Measurements from ENCODE around the gene CADPS.
"Not testable (repeated sequence)": the region's sequence is repeated elsewhere in the genome, so short reads cannot be mapped to it uniquely, and the experiment has no call there.

The CADPS gene

DNA sequence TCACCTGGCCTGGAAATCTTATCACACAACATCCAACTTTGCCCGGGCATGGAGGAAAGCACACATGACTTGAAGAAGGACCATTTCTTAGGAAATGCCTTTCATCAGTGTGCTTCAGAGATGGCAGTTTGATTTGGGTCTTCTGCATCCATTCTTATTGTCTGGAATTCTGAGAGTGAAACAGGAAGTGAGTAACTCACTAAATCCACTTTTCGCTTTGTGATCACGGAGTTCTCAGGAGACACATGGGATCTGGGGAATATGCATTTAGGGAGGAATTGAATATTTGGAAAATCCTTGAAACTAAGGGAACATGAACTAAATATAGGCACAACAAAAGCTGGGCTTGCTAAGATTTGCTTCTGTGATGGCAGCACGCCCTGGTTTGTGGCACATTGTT, 289.4 kb downstream of the CADPS start:
- H3K4me3 Mint-ChIP-seq: no peak overlapping the region
- no peak overlapping the region for H3K27ac Mint-ChIP-seq
- no peaks in the 10 kb centered on the region for H3K9me3 Mint-ChIP-seq (ENCODE audit: low read depth)
- no peaks in the 10 kb centered on the region for H3K4me1 Mint-ChIP-seq (ENCODE audit: low read depth)
- peaks cover 1% of the 10 kb centered on the region for H3K27me3 Mint-ChIP-seq
- no peaks in the 10 kb centered on the region for H3K36me3 Mint-ChIP-seq

DNA sequence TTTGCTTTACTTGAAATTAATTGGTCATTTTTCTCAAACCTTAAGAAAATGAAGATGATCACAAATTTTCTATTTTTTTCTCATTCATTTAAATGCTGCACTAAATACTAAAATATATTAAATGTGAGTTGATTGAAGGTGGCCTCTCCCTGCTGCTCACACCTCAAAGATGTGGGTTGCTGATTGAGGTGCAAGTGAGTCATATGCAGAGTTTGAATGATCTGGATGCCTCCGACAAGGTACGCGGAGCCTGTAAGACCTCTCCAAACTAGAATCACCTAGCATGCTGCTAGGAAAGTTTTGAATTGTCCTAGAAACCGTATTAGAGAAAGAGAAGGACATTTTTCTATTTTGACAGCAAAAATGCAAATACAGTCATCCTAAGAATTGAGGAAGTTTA, 290.6 kb downstream of the CADPS start:
- Mint-ChIP-seq H3K4me3 (no peak overlapping the region), H3K36me3 (no peaks in the 10 kb centered on the region), H3K27me3 (peaks cover 1% of the 10 kb centered on the region), H3K9me3 (ENCODE audit: low read depth) (peaks cover 2% of the 10 kb centered on the region), H3K4me1 (ENCODE audit: low read depth) (no peaks in the 10 kb centered on the region), H3K27ac (no peak overlapping the region)

DNA sequence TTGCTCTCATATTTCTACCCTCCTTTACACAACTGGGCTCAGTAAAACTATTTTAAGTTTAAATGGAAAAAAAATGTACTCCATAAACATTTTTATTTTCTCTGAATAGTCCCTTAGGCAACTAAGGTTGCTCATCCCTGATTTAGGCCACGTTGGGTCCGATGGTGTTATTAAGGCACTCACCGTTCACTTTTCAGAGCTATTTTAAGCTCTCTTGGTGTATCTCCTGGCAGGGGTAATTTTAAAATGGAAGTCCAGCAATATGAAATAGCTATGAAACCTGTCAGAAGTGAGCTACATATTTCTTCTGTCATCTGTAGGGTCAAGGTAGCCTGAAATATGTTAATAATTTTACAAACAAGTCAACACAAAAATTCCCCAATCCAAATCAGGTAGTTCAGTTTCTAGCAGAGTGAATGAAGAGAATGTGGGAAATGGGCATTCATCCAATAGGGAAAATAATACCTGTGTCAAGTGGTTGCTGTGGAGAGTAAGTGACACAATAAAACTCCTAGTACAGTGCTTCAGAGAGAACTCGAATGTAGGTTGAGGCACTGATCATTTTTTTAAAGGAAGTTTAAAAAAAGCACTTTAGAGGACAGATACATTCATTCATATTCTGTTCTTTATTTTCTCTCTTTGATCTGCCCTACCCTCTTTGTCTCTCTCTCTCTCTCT, 292.6 kb downstream of the CADPS start:
- no peak overlapping the region for H3K4me3 Mint-ChIP-seq
- no peaks in the 10 kb centered on the region for H3K27me3 Mint-ChIP-seq
- H3K36me3 Mint-ChIP-seq: no peaks in the 10 kb centered on the region
- peaks cover 14% of the 10 kb centered on the region for H3K9me3 Mint-ChIP-seq (ENCODE audit: low read depth)
- H3K27ac Mint-ChIP-seq: no peak overlapping the region
- H3K4me1 Mint-ChIP-seq (ENCODE audit: low read depth): no peaks in the 10 kb centered on the region

DNA sequence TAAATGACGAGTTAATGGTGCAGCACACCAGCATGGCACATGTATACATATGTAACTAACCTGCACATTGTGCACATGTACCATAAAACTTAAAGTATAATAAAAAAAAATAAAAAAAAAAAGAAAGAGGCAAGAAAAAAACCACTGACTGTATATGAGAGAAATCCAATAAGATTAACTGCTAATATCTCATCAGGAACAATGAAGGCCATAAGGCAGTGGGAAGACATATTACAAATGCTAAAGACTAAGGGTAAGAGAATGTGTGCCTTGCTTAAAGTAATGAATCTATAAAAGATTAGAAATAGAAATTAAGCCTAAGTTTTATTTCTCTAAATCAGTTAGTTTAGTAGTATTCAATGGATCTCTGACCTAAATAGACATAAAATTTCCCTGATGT, 294.7 kb downstream of the CADPS start:
- not testable (repeated sequence) for H3K4me3 Mint-ChIP-seq; H3K4me1 Mint-ChIP-seq (ENCODE audit: low read depth); H3K27ac Mint-ChIP-seq; H3K36me3 Mint-ChIP-seq; H3K27me3 Mint-ChIP-seq
- peaks cover 19% of the 10 kb centered on the region for H3K9me3 Mint-ChIP-seq (ENCODE audit: low read depth)

DNA sequence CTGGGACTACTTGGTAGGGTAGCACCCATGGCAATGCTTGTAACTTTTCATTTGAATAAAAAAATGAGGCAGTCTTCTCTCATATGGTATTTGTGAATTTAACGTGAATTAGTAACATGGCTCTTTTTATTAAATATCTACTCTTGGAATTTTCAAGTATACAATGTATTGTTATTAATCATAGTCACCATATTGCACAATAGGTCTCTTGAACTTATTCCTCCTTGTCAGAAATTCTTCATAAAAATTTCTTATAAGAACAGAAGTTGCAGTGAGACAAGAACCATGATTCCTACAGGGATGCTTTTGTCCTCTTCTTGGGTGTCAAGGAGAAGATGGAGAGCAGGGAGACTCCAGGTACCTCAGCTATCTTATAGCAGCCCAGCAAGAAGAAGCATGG, 298.1 kb downstream of the CADPS start:
- H3K4me3 Mint-ChIP-seq: no peak overlapping the region
- no peaks in the 10 kb centered on the region for H3K4me1 Mint-ChIP-seq (ENCODE audit: low read depth)
- H3K36me3 Mint-ChIP-seq: no peaks in the 10 kb centered on the region
- H3K27me3 Mint-ChIP-seq: peaks cover 11% of the 10 kb centered on the region
- no peak overlapping the region for H3K27ac Mint-ChIP-seq
- H3K9me3 Mint-ChIP-seq (ENCODE audit: low read depth): peaks cover 19% of the 10 kb centered on the region

DNA sequence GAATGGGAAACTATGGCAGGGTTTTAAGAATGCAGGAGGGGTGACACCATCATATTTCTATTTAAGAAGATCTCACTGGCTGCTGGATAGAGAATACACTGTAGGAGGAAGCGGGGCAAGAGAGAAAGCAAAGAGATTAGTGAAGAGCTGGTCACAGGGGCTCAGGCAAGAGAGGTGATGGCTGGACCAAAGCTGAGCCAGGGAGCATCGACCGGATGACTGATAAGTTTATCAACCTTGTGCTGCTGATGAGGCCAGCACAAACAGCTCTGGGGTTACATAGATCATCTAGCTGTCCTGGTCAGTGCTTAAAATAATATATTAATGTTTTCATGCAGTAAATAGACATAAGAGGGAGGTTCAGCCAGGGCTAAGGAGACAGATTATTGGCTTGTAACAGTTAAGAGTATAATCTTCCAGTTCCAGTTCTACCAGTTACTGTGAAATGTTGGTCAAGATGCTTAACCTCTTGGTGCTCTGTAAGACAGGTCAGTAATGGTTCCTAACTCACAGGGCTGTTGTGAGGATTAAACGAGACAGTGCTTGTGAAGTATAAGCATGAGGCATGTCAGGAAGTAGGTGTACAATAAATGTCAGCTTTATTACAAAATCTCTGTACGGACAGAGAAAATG, 300.8 kb downstream of the CADPS start:
- H3K27me3 Mint-ChIP-seq: peaks cover 14% of the 10 kb centered on the region
- no peak overlapping the region for H3K27ac Mint-ChIP-seq
- no peaks in the 10 kb centered on the region for H3K36me3 Mint-ChIP-seq
- peaks cover 15% of the 10 kb centered on the region for H3K9me3 Mint-ChIP-seq (ENCODE audit: low read depth)
- no peaks in the 10 kb centered on the region for H3K4me1 Mint-ChIP-seq (ENCODE audit: low read depth)
- no peak overlapping the region for H3K4me3 Mint-ChIP-seq

DNA sequence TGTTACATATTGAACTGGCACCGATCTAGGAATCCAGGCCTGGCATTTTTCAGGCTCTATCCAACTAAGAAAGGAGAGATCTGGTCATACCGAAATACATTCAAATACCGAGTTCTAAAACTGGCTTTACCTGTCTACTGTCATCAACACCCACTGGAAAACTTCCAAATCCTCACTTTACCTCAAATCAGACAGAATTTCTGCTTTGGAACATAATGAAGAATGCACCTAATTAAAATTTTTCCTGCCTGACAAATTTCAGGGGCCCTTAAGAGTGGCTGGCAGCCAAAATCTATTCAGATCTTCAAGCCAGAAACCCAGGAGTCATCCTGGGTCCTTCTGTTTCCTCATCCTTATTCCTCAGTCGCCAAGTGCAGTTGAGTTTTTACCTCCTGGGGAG, 303.3 kb downstream of the CADPS start:
- no peaks in the 10 kb centered on the region for H3K36me3 Mint-ChIP-seq
- H3K27me3 Mint-ChIP-seq: peaks cover 14% of the 10 kb centered on the region
- no peak overlapping the region for H3K27ac Mint-ChIP-seq
- H3K9me3 Mint-ChIP-seq (ENCODE audit: low read depth): no peaks in the 10 kb centered on the region
- H3K4me3 Mint-ChIP-seq: no peak overlapping the region
- no peaks in the 10 kb centered on the region for H3K4me1 Mint-ChIP-seq (ENCODE audit: low read depth)

DNA sequence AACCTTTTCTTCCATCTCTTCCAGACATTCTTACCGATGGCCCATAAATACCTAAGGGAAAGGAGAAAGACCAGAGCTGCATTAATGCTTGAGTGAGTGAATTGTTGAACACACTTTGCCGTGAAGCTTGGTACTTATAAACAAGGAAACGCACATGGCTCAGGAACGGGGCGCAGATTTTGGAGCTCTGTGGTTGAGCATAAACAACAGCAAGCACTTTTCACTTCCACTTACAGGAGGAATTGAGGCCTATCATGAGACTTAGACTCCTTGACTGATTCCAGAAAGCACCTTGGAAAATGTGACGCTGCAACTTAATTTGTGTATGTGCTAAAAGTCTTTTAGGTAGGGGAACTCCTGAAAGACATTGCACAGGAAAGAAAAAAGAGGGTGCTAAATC, 304.3 kb downstream of the CADPS start:
- peaks cover 12% of the 10 kb centered on the region for H3K27me3 Mint-ChIP-seq
- H3K27ac Mint-ChIP-seq: no peak overlapping the region

DNA sequence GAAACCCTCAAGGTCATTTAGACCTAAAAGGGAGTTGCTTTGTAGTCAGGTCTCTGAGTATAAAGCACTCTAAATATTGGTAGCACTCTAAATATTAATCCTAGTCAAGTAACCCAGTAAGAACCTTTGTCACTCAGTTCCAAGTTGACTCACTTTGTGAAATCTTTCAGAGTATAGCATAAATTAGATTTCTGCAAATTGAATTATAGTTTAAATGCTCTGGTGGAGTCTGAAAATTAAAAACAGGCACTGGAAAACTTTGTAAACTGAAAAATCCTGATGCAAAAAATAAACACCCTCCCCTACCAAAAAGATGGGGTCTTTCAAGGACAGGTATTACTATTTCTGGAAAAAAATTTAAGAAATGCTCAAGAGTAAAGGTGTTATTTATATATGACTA, 305.6 kb downstream of the CADPS start:
- H3K9me3 Mint-ChIP-seq (ENCODE audit: low read depth): no peaks in the 10 kb centered on the region
- no peaks in the 10 kb centered on the region for H3K4me1 Mint-ChIP-seq (ENCODE audit: low read depth)
- no peak overlapping the region for H3K4me3 Mint-ChIP-seq
- no peak overlapping the region for H3K27ac Mint-ChIP-seq
- no peaks in the 10 kb centered on the region for H3K36me3 Mint-ChIP-seq
- peaks cover 10% of the 10 kb centered on the region for H3K27me3 Mint-ChIP-seq

More for the DNA sequence above, 304.3 kb downstream of the CADPS start:
- no peak overlapping the region for H3K4me3 Mint-ChIP-seq
- H3K36me3 Mint-ChIP-seq: no peaks in the 10 kb centered on the region
- no peaks in the 10 kb centered on the region for H3K4me1 Mint-ChIP-seq (ENCODE audit: low read depth)
- no peaks in the 10 kb centered on the region for H3K9me3 Mint-ChIP-seq (ENCODE audit: low read depth)

DNA sequence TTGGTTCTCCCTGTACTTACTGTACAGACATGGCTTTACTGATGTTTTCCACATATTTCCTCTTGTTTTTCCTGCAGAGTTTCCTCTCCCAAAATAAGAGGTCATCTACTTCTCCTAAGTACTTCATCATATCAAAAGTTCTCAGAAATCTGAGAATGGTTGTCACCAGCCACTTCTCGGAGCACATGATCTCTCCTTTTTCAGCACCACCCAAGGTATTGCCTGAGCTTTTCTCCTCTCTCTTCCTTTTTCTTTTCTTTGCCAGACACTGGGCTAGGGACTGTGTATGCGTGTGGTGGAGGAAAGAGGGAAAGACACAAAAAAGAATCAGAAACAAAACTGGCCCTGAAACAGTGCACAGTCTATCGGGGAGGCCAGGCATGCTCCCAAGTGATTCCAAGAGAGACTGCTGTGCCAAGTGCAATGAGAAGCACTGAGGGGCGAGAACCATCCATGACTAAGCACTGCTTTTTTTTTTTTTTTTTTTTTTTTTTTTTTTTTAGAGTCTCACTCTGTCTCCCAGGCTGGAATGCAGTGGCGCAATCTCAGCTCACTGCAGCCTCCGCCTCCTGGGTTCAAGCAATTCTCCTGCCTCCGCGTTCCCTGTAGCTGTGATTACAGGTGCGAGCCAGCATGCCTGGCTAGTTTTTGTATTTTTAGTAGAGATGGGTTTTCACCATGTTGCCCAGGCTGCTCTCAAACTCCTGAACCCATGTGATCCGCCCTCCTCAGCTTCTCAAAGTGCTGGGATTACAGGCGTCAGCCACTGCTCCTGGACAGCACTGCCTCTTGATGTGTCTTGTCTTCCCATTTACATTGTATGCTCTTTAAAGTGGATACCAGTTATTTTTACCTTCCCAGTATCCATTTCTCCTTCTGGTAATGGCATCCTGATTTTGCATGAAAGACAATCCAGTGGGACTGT, 307.9 kb downstream of the CADPS start:
- Mint-ChIP-seq H3K27ac (no peak overlapping the region), H3K9me3 (ENCODE audit: low read depth) (no peaks in the 10 kb centered on the region), H3K36me3 (no peaks in the 10 kb centered on the region), H3K4me3 (no peak overlapping the region), H3K4me1 (ENCODE audit: low read depth) (no peaks in the 10 kb centered on the region), H3K27me3 (peaks cover 2% of the 10 kb centered on the region)

DNA sequence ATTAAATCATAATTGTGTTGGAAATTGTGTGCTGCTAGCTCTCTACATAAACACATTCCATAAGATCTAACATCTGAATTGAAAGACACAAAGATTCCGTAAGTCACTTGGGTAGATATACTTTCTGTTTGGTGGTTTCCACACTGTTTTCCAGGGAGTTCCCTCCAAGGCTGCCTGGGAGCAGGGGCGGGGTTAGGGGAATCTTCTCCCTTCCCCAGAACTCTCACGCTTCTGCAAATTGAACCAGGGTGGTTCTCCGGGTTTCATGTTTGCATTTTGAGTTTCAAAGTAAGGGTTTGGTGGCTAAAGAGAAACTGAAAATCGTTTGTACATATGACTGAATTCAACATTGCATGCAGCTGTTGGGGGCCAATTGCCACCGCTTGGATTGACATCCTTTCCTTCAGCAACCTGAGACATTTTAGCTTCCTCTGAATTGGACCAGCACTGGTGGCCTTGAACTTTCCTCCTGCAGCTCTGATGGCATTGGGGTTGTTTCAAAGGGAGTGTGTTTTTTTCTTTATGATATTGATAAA, 309.1 kb downstream of the CADPS start:
- Mint-ChIP-seq H3K36me3 (no peaks in the 10 kb centered on the region), H3K4me3 (no peak overlapping the region), H3K9me3 (ENCODE audit: low read depth) (no peaks in the 10 kb centered on the region), H3K27me3 (peaks cover 2% of the 10 kb centered on the region), H3K27ac (no peak overlapping the region), H3K4me1 (ENCODE audit: low read depth) (no peaks in the 10 kb centered on the region)

DNA sequence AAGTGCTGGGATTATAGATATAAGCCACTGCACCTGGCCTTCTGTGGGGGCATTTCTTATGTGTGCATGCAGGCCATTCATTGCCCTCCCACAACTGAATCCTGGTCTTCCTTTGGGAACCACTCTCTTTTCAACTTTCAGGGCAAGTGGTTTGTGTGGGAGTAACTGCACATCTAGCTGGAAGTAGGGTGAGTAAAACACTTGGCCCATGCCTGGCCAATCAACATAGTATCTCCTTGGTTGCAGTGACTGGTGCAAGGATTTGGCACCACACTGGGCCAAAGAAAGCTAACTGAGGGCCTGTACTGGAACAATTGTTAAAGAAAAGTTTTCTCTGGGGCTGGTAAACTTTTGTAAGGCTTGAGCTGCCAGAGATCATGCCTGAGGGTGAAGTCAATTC, 312.6 kb downstream of the CADPS start:
- Mint-ChIP-seq H3K27ac (no peak overlapping the region), H3K4me3 (no peak overlapping the region), H3K9me3 (ENCODE audit: low read depth) (no peaks in the 10 kb centered on the region), H3K4me1 (ENCODE audit: low read depth) (no peaks in the 10 kb centered on the region), H3K36me3 (no peaks in the 10 kb centered on the region), H3K27me3 (no peaks in the 10 kb centered on the region)

DNA sequence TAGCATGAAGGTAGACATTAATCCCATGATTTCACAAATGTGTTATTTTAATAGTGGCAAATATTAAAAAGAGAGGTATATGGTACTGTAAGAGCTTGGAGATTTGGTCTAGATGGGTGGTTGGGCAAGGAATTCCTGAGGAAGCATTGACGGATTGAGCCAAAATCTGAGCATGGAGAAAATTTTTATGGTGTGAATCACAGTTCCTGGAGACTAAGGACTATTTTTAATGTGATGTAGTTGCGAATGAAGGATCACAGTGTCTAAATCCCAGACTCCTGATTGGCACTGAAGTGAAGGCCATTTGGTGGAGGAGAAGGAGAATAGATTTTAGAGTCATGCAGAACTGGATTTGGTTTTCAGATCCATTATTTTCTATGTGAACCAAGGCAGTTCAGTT, 313.2 kb downstream of the CADPS start:
- H3K4me1 Mint-ChIP-seq (ENCODE audit: low read depth): no peaks in the 10 kb centered on the region
- no peaks in the 10 kb centered on the region for H3K27me3 Mint-ChIP-seq
- H3K36me3 Mint-ChIP-seq: no peaks in the 10 kb centered on the region
- H3K9me3 Mint-ChIP-seq (ENCODE audit: low read depth): no peaks in the 10 kb centered on the region
- H3K27ac Mint-ChIP-seq: no peak overlapping the region
- no peak overlapping the region for H3K4me3 Mint-ChIP-seq

DNA sequence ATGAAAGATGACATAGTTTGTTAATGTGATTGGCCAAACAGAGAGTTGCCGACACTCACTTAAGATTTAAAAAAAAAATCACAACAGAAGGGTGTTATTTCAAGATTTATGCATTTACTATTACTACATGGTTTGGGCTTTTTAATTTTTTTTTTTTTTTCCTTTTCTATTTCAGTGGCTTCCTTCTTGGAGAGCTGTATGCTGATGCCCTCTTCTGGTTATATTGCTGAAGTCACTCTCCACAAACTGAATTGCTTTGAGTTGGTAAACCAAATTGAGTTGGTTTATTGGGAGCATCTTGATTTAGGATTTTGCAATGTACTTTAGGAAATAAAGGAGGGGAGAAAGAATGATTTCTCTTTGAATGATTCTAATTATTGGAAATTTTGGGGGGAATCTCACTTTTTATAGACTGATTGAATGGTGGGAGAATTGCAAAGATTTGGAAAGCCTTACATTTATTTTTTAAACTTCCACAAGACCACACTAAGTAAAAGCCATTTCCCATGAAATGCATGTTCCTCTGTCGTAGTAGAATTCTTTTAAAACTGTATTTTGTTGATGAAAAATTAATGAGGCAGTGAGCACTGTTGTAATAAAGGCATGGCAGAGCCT, 315.3 kb downstream of the CADPS start:
- Mint-ChIP-seq H3K27ac (no peak overlapping the region), H3K4me1 (ENCODE audit: low read depth) (no peaks in the 10 kb centered on the region)

More for the DNA sequence above, 315.3 kb downstream of the CADPS start:
- Mint-ChIP-seq H3K36me3 (no peaks in the 10 kb centered on the region), H3K27me3 (no peaks in the 10 kb centered on the region), H3K4me3 (no peak overlapping the region), H3K9me3 (ENCODE audit: low read depth) (no peaks in the 10 kb centered on the region)
